Activated T-cell treated with anti-CD3 and anti-CD28 coated beads for 48 hours (primary cell): ENCODE results near the gene HPS5.
"Not testable (repeated sequence)": the region's sequence is repeated elsewhere in the genome, so short reads cannot be mapped to it uniquely, and the experiment has no call there.

Source experiments
- DNase-seq: peaks from one replicate; pipeline ENCODE4 v3.0.0-alpha.2; 2020; ENCODE audit warnings: low read depth

Gene HPS5, protein sequence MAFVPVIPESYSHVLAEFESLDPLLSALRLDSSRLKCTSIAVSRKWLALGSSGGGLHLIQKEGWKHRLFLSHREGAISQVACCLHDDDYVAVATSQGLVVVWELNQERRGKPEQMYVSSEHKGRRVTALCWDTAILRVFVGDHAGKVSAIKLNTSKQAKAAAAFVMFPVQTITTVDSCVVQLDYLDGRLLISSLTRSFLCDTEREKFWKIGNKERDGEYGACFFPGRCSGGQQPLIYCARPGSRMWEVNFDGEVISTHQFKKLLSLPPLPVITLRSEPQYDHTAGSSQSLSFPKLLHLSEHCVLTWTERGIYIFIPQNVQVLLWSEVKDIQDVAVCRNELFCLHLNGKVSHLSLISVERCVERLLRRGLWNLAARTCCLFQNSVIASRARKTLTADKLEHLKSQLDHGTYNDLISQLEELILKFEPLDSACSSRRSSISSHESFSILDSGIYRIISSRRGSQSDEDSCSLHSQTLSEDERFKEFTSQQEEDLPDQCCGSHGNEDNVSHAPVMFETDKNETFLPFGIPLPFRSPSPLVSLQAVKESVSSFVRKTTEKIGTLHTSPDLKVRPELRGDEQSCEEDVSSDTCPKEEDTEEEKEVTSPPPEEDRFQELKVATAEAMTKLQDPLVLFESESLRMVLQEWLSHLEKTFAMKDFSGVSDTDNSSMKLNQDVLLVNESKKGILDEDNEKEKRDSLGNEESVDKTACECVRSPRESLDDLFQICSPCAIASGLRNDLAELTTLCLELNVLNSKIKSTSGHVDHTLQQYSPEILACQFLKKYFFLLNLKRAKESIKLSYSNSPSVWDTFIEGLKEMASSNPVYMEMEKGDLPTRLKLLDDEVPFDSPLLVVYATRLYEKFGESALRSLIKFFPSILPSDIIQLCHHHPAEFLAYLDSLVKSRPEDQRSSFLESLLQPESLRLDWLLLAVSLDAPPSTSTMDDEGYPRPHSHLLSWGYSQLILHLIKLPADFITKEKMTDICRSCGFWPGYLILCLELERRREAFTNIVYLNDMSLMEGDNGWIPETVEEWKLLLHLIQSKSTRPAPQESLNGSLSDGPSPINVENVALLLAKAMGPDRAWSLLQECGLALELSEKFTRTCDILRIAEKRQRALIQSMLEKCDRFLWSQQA

GRCh38 chr11:18321969-18322711, at the start of gene HPS5, which contains the start of gene GTF2H1:
Gene HPS5, minus strand, starts transcription at chr11:18322140. Its CDS starts 4,282 bp downstream, at chr11:18317858.
Gene GTF2H1, plus strand, starts transcription at chr11:18322567. Its CDS starts 10,508 bp downstream, at chr11:18333075.
- peak; percentile 88 for DNase-seq

DNA sequence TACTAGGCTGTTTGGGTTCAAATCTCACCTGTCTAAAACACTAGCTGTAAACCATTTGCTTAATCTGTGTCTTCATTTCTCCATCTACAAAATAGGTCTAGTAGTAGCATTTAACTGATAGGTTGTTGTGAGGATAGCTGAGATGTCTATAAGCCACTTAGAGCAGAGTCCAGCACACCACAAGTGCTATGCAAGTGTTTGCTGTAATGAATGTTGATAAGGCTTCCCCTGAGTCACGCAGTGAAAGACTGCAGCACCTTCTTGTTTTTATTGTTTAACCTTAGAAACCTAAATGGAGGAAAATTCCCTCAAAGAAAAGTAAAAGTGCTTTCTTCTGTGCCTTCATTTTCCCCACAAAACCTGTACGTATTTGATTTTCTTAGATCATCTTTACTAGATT, 49.3 kb upstream of the HPS5 start:
- no peak for DNase-seq

DNA sequence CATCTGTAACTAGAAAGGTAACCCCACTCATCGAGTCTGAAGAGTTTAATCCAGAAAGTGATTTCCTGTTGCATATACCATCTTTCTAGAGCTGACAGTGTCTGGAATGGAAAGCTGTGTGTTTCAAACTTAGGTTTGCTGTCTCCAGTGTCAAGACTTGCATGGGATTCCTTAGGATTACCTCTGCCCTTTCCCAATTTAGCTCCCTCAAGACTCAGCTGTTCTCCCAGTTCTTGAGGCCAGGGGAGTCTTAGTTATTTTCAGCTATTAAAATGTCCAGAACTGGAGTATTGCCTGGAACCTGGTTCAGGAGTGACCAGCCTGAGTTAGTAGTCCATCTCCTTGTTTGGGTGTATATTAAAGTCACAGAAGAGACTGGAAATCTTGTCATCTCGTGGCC, 47.5 kb upstream of the HPS5 start:
- DNase-seq, result no peak

GRCh38 chr11:18368221-18368620, 46.3 kb upstream of the HPS5 start:
- DNase-seq, result no peak

DNA sequence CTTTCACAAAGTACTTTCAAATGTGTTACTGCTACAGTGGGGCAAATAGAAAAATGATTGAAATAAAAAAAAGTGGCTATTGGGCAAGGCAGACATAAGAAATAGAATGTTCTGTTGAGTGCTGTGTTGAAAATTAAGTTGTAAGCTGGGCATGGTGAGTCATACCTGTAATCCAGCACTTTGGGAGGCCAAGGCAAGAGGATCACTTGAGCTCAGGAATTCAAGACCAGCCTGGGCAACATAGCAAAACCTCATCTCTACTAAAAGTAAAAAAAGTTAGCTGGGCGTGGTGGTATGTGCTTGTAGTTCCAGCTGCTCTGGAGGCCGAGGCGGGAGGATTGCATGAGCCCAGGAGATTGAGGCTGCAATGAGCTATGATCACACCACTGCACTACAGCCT, 45.5 kb upstream of the HPS5 start:
- no peak for DNase-seq

GRCh38 chr11:18366286-18366685, 44.3 kb upstream of the HPS5 start:
- no peak for DNase-seq

DNA sequence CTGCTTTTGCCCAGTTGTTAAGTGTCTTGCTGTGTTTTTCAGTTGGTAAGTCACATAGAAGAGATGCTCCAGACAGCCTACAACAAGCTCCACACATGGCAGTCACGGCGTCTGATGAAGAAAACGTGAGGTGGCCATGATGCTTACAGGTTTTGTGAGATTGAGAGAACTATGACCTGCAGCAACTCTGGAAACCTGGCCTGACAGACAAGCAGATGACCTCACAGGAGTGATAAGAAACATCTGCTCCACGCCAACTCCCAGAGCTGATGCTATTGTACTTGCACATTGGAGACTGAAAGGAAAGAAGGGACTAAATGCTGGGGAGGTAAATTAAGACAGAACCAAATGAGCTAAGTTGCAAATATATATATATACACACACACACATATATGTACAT, 43.8 kb upstream of the HPS5 start:
- no peak for DNase-seq

GRCh38 chr11:18364495-18365073, 42.6 kb upstream of the HPS5 start:
- no peak for DNase-seq

DNA sequence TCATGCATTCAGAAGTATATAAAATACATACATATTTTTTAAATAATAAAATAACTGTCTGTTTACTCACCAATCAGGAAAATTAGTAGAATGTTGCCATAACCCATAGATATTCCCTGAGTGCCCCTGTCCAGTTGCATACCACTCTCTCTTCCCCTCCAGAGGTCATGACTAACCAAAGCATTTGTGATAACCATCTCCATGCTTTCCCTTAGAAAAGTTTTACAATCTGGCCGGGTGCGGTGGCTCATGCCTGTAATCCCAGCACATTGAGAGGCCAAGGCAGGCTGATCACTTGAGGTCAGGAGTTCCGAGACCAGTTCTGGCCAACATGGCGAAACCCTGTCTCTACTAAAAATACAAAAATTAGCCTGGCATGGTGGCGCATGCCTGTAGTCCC, 39.2 kb upstream of the HPS5 start:
- no peak for DNase-seq

DNA sequence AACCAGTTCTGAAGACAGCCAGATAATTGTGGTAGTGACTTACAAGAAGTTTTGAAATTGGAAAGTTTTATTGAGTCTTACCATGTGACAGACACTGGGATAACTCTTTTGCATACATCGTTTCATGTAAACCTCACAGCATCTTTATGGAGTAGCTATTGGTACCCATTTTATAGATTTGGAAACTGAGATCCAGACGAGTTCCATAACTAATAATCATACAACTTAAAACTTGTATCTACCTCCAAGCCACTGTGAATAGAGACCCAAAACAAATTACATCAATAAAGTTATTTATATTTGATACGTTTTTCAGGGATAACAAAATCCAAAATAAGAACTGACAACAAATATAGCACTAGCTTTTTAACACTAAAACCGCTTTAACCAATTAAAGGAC, 36.7 kb upstream of the HPS5 start:
- no peak for DNase-seq

DNA sequence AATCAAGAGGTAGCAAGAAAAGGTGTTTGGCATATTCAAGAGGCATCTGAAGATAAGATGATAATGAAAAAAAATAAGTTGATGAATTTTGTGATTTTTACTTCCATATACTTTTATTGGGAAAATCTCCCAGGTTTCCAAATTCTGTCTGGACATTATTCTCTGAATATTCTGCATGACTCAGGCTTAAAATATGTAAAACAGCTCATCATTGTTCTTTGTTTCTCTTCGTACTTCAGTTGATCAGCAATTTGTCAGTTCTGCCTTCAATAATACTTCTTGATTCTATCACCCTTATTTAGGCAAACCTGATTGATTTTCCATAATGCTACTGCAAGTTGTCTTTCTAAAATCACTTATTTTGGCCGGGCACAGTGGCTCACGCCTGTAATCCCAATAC, 30.6 kb upstream of the HPS5 start:
- no peak for DNase-seq

- DNase-seq, result no peak
Measured at GRCh38 chr11:18347471-18348125, 25.7 kb upstream of the HPS5 start.

GRCh38 chr11:18332891-18333290, 11.0 kb upstream of the HPS5 start:
- DNase-seq, result no peak

GRCh38 chr11:18332302-18332701, 10.4 kb upstream of the HPS5 start:
- DNase-seq, result no peak

- DNase-seq, result no peak
Measured at GRCh38 chr11:18330921-18331320, 9.0 kb upstream of the HPS5 start.

DNA sequence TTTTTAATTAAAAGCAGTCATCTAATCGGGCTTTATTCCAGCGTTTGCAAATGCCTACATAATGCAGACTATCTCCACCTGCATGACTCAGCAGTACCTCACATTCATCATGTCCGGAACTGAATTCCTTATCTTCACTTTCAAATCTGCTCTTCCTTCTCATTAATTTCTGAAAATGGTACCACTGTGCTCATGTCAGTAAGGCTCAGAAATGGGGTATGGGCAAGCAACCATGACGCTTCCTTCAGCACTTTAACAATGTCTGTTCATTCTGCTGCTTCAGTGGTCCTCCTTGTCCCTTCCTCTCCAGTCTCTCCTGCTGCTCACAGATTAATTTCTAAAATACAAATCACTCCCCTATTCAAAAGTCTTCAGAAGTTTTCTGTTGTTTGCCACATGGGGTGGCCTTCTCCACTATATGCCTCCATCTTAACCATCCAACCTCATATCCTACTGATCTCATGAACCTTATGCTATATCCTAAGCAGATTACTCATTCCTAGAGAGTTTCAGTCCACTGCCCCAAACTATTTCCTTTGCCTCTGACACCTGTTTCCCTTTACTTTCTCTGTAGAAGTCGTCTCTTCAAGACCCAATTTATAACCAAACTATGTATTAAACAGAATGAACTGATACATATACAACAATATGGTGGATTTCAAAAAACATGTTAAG, 7.4 kb upstream of the HPS5 start:
- DNase-seq, result no peak

DNA sequence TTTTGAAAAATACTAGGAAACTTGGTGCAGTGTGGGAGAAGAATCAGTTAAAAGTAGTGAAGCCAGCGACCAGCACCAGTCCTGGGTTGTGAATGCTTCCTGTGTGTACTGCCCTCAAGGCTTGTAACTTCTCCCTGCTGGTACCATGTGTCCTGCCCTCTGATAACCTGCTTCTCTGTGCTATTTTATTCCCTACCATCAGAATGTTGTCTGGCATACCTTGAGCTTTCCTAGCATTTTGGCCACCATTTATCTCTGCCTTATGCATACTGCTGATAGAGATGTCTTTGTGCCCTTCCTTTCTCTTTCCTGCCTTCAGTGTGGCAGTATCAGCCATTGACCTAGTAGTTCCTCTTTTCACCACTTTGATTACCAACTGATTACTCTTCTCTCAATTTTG, 2.4 kb upstream of the HPS5 start:
- DNase-seq, result no peak

- not testable (repeated sequence) for DNase-seq
Measured at GRCh38 chr11:18323881-18324280, 1.9 kb upstream of the HPS5 start.

GRCh38 chr11:18322818-18323570, 1.1 kb upstream of the HPS5 start:
- DNase-seq, result no peak

DNA sequence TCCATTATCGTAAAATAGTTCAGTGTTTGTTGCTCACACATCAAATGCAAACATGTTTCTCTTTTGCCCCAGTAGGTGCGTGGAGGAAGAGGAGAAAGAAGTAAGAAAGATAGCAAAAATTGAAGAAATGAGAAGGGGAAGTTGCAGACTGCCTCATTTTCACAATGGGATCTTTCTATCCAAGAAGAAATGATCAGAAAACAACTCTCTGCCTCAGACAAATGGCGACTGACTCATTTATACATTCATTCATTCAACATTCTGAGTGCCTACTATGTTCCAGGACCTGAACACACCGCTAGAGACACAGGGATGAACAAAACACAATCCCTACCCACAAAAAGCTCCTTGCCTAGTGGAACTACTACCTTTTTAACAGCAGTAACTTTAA, 367 bp downstream of the HPS5 start:
- DNase-seq, result no peak
